HEK293 (cell line): ENCODE results near the gene ASB6.

ENCODE experiments used
- AEBP2 ChIP-seq: fragments of 450-650 bp; formaldehyde crosslinking; IDR thresholded peaks from 2 replicates; pipeline ENCODE4 v1.5.1; 2016; ENCODE audit warnings: missing biosample characterization, missing genetic modification characterization, borderline replicate concordance
- BCL11A ChIP-seq: fragments of 450-650 bp; formaldehyde crosslinking; IDR thresholded peaks from 2 replicates; pipeline ENCODE4 v1.5.1; 2016; ENCODE audit warnings: low read depth, missing biosample characterization, missing genetic modification characterization
- BCL11B ChIP-seq: fragments of 450-650 bp; formaldehyde crosslinking; IDR thresholded peaks from 2 replicates; pipeline ENCODE4 v1.5.1; 2016; ENCODE audit warnings: low read depth, missing biosample characterization, missing genetic modification characterization
- GLIS2 ChIP-seq: fragments of 450-650 bp; formaldehyde crosslinking; IDR thresholded peaks from 2 replicates; pipeline ENCODE4 v1.5.1; 2016; ENCODE audit warnings: missing biosample characterization, missing genetic modification characterization
- KLF1 ChIP-seq: fragments of 450-650 bp; formaldehyde crosslinking; IDR thresholded peaks from 2 replicates; pipeline ENCODE4 v1.5.1; 2016; ENCODE audit warnings: missing biosample characterization, missing genetic modification characterization
- KLF7 ChIP-seq: fragments of 450-650 bp; formaldehyde crosslinking; IDR thresholded peaks from 2 replicates; pipeline ENCODE4 v1.5.1; 2016; ENCODE audit warnings: missing biosample characterization, missing genetic modification characterization, borderline replicate concordance
- MYNN ChIP-seq: fragments of 450-650 bp; formaldehyde crosslinking; IDR thresholded peaks from 2 replicates; pipeline ENCODE4 v1.5.1; 2016; ENCODE audit warnings: missing biosample characterization, missing genetic modification characterization, borderline replicate concordance
- PATZ1 ChIP-seq: fragments of 450-650 bp; formaldehyde crosslinking; IDR thresholded peaks from 2 replicates; pipeline ENCODE4 v1.5.1; 2016; ENCODE audit warnings: missing biosample characterization, missing genetic modification characterization
- PRDM1 ChIP-seq: fragments of 450-650 bp; formaldehyde crosslinking; IDR thresholded peaks from 2 replicates; pipeline ENCODE4; 2016; ENCODE audit warnings: missing biosample characterization, missing genetic modification characterization
- SP2 ChIP-seq: fragments of 450-650 bp; formaldehyde crosslinking; IDR thresholded peaks from 2 replicates; pipeline ENCODE4 v1.5.1; 2016; ENCODE audit warnings: missing biosample characterization, missing genetic modification characterization
- SP3 ChIP-seq: fragments of 450-650 bp; formaldehyde crosslinking; IDR thresholded peaks from 2 replicates; pipeline ENCODE4 v1.5.1; 2016; ENCODE audit warnings: missing biosample characterization, missing genetic modification characterization
- SP7 ChIP-seq: fragments of 450-650 bp; formaldehyde crosslinking; IDR thresholded peaks from 2 replicates; pipeline ENCODE4 v1.5.1; 2016; ENCODE audit warnings: missing biosample characterization, missing genetic modification characterization
- ZBTB44 ChIP-seq: fragments of 450-650 bp; IDR thresholded peaks from 2 replicates; pipeline ENCODE4 v1.5.1; 2018; ENCODE audit warnings: missing biosample characterization, mild to moderate bottlenecking, missing genetic modification characterization
- ZFP37 ChIP-seq: fragments of 450-650 bp; formaldehyde crosslinking; IDR thresholded peaks from 2 replicates; pipeline ENCODE4 v1.5.1; 2016; ENCODE audit warnings: missing biosample characterization, missing genetic modification characterization
- ZNF211 ChIP-seq: fragments of 450-650 bp; formaldehyde crosslinking; IDR thresholded peaks from 2 replicates; pipeline ENCODE4 v1.5.1; 2016; ENCODE audit warnings: low read depth, missing biosample characterization, missing genetic modification characterization
- ZNF221 ChIP-seq: fragments of 450-650 bp; formaldehyde crosslinking; IDR thresholded peaks from 2 replicates; pipeline ENCODE4 v1.5.1; 2017; ENCODE audit warnings: missing biosample characterization, missing genetic modification characterization, borderline replicate concordance
- ZNF223 ChIP-seq: fragments of 450-650 bp; formaldehyde crosslinking; IDR thresholded peaks from 2 replicates; pipeline ENCODE4 v1.5.1; 2016; ENCODE audit warnings: missing biosample characterization, missing genetic modification characterization
- ZNF239 ChIP-seq: fragments of 450-650 bp; formaldehyde crosslinking; IDR thresholded peaks from 2 replicates; pipeline ENCODE4 v1.5.1; 2016; ENCODE audit warnings: missing biosample characterization, missing genetic modification characterization
- ZNF266 ChIP-seq: fragments of 450-650 bp; formaldehyde crosslinking; IDR thresholded peaks from 2 replicates; pipeline ENCODE4 v1.5.1; 2016; ENCODE audit warnings: missing biosample characterization, missing genetic modification characterization, low read depth
- ZNF324 ChIP-seq: fragments of 450-650 bp; formaldehyde crosslinking; IDR thresholded peaks from 2 replicates; pipeline ENCODE4 v1.5.1; 2016; ENCODE audit warnings: missing biosample characterization, missing genetic modification characterization
- ZNF335 ChIP-seq: fragments of 450-650 bp; formaldehyde crosslinking; conservative IDR thresholded peaks from 2 replicates; pipeline ENCODE4 v1.5.1; 2016; ENCODE audit warnings: missing biosample characterization, missing genetic modification characterization
- ZNF404 ChIP-seq: fragments of 450-650 bp; formaldehyde crosslinking; IDR thresholded peaks from 2 replicates; pipeline ENCODE4 v1.5.1; 2017; ENCODE audit warnings: missing biosample characterization, missing genetic modification characterization
- ZNF548 ChIP-seq: fragments of 450-650 bp; formaldehyde crosslinking; IDR thresholded peaks from 2 replicates; pipeline ENCODE4 v1.5.1; 2016; ENCODE audit warnings: missing biosample characterization, missing genetic modification characterization
- ZNF626 ChIP-seq: fragments of 450-650 bp; sonication (Bioruptor Pico); formaldehyde crosslinking; IDR thresholded peaks from 2 replicates; pipeline ENCODE4 v1.5.1; 2018; ENCODE audit warnings: missing biosample characterization, missing genetic modification characterization, inconsistent platforms
- ZNF747 ChIP-seq: fragments of 450-650 bp; formaldehyde crosslinking; IDR thresholded peaks from 2 replicates; pipeline ENCODE4 v1.5.1; 2016; ENCODE audit warnings: missing biosample characterization, missing genetic modification characterization
- ZNF777 ChIP-seq: fragments of 450-650 bp; formaldehyde crosslinking; IDR thresholded peaks from 2 replicates; pipeline ENCODE4 v1.5.1; 2017; ENCODE audit warnings: missing biosample characterization, missing genetic modification characterization, borderline replicate concordance
- ZNF785 ChIP-seq: fragments of 450-650 bp; formaldehyde crosslinking; IDR thresholded peaks from 2 replicates; pipeline ENCODE4 v1.5.1; 2016; ENCODE audit warnings: missing biosample characterization, missing genetic modification characterization
- ZNF830 ChIP-seq: fragments of 450-650 bp; IDR thresholded peaks from 2 replicates; pipeline ENCODE4 v1.5.0; 2018; ENCODE audit warnings: missing biosample characterization, missing genetic modification characterization, low read depth, mild to moderate bottlenecking, moderate library complexity
- ZNF837 ChIP-seq: fragments of 450-650 bp; formaldehyde crosslinking; IDR thresholded peaks from 2 replicates; pipeline ENCODE4 v1.5.1; 2016; ENCODE audit warnings: missing biosample characterization, missing genetic modification characterization
- TF ChIP-seq, protein P1 (sequence below): fragments of 450-650 bp; formaldehyde crosslinking; IDR thresholded peaks from 2 replicates; pipeline ENCODE4 v1.5.1; 2016; ENCODE audit warnings: missing biosample characterization, missing genetic modification characterization
- TF ChIP-seq, protein P2 (sequence below): fragments of 450-650 bp; formaldehyde crosslinking; IDR thresholded peaks from 2 replicates; pipeline ENCODE4 v1.5.1; 2017; ENCODE audit warnings: missing biosample characterization, missing genetic modification characterization
- TF ChIP-seq, protein P3 (sequence below): fragments of 450-650 bp; formaldehyde crosslinking; IDR thresholded peaks from 2 replicates; pipeline ENCODE4 v1.5.1; 2016; ENCODE audit warnings: missing biosample characterization, missing genetic modification characterization

Gene ASB6

DNA sequence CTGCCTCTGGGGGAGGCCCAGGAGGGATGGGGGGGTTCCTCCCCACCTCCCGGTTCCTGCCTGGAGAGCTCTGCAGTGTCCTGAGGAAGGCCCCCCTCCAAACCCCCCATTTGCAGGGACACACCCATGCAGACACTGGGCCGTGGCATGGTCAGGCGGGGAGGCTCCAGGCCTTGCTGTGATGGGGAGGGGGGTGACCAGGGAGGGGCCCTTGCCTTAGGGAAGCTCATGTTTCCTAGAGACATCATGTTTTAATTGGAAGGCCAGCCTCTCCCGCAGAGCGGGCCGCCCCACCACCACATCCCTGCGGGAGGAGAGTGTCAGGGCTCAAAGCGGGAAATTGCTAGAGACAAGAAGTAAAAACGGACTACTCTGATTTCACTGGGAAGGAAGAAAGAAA, 35.5 kb upstream of the ASB6 start (continued):
- TF ChIP-seq ZNF335 (no peak), KLF1 (tag by site-specific recombination) (peak; percentile 83), KLF7 (no peak), ZFP37 (tag by site-specific recombination) (no peak), ZNF239 (tag by site-specific recombination) (no peak), GLIS2 (tag by site-specific recombination) (peak; percentile 60; the same call in 1 of the 2 replicates), BCL11B (tag by site-specific recombination) (no peak), SP7 (tag by site-specific recombination) (0 out of 2 replicates have a peak, but pooled peaks have one; percentile 28), ZNF747 (no peak), SP3 (no peak), ZNF837 (tag by site-specific recombination) (no peak), ZNF223 (tag by site-specific recombination) (no peak), ZNF777 (tag by site-specific recombination) (no peak), ZNF221 (no peak), PRDM1 (tag by site-specific recombination) (0 out of 2 replicates have a peak, but pooled peaks have one; percentile 21), MYNN (tag by site-specific recombination) (no peak), SP2 (tag by site-specific recombination) (no peak), ZNF211 (tag by site-specific recombination) (no peak), ZBTB44 (tag by site-specific recombination) (no peak), ZNF830 (tag by site-specific recombination) (no peak), PATZ1 (tag by site-specific recombination) (peak; percentile 70), ZNF626 (no peak), ZNF404 (no peak), ZNF785 (tag by site-specific recombination) (no peak), ZNF266 (no peak), ZNF324 (tag by site-specific recombination) (no peak), BCL11A (tag by site-specific recombination) (no peak), AEBP2 (tag by site-specific recombination) (no peak), ZNF548 (tag by site-specific recombination) (no peak)
- TF ChIP-seq, protein P1, sequence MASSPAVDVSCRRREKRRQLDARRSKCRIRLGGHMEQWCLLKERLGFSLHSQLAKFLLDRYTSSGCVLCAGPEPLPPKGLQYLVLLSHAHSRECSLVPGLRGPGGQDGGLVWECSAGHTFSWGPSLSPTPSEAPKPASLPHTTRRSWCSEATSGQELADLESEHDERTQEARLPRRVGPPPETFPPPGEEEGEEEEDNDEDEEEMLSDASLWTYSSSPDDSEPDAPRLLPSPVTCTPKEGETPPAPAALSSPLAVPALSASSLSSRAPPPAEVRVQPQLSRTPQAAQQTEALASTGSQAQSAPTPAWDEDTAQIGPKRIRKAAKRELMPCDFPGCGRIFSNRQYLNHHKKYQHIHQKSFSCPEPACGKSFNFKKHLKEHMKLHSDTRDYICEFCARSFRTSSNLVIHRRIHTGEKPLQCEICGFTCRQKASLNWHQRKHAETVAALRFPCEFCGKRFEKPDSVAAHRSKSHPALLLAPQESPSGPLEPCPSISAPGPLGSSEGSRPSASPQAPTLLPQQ = no peak
- TF ChIP-seq, protein P2, sequence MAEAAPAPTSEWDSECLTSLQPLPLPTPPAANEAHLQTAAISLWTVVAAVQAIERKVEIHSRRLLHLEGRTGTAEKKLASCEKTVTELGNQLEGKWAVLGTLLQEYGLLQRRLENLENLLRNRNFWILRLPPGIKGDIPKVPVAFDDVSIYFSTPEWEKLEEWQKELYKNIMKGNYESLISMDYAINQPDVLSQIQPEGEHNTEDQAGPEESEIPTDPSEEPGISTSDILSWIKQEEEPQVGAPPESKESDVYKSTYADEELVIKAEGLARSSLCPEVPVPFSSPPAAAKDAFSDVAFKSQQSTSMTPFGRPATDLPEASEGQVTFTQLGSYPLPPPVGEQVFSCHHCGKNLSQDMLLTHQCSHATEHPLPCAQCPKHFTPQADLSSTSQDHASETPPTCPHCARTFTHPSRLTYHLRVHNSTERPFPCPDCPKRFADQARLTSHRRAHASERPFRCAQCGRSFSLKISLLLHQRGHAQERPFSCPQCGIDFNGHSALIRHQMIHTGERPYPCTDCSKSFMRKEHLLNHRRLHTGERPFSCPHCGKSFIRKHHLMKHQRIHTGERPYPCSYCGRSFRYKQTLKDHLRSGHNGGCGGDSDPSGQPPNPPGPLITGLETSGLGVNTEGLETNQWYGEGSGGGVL (tag by site-specific recombination) = peak; percentile 60
- TF ChIP-seq, protein P3, sequence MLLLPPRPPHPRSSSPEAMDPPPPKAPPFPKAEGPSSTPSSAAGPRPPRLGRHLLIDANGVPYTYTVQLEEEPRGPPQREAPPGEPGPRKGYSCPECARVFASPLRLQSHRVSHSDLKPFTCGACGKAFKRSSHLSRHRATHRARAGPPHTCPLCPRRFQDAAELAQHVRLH = no peak
